GM18526 (cell line): ENCODE results near the gene DMXL1.

Source experiments
- POLR2A ChIP-seq: IDR thresholded peaks from 3 replicates; pipeline ENCODE4 v1.6.1; 2011; ENCODE audit not compliant: insufficient read length; ENCODE audit errors: extremely low read depth

Gene DMXL1

GRCh38 chr5:119285070-119285916 lies 214.4 kb downstream of the DMXL1 start:
- TF ChIP-seq POLR2A, result no peak

- TF ChIP-seq POLR2A, result no peak
Observed at GRCh38 chr5:119286511-119287488, 215.9 kb downstream of the DMXL1 start.

GRCh38 chr5:119287547-119288111 lies 216.7 kb downstream of the DMXL1 start:
- TF ChIP-seq POLR2A, result no peak

- no peak for TF ChIP-seq POLR2A
Observed at GRCh38 chr5:119288379-119289033, 217.6 kb downstream of the DMXL1 start.

- no peak for TF ChIP-seq POLR2A
Observed at GRCh38 chr5:119289438-119290044, 218.7 kb downstream of the DMXL1 start.

- no peak for TF ChIP-seq POLR2A
Observed at GRCh38 chr5:119290161-119290569, 219.3 kb downstream of the DMXL1 start.

- no peak for TF ChIP-seq POLR2A
Observed at GRCh38 chr5:119290607-119291006, 219.7 kb downstream of the DMXL1 start.

GRCh38 chr5:119291056-119291455 lies 220.2 kb downstream of the DMXL1 start:
- TF ChIP-seq POLR2A, result no peak

GRCh38 chr5:119291877-119292276 lies 221.0 kb downstream of the DMXL1 start:
- no peak for TF ChIP-seq POLR2A

- no peak for TF ChIP-seq POLR2A
Observed at GRCh38 chr5:119292701-119293515, 222.0 kb downstream of the DMXL1 start.

GRCh38 chr5:119293516-119293829 lies 222.6 kb downstream of the DMXL1 start:
- no peak for TF ChIP-seq POLR2A
